Cardiac fibroblast (primary cell): Measurements from ENCODE around the gene WNT7B.
A peak's percentile ranks its signal among the peaks of the same experiment; 100 is the strongest.

Source experiments
- DNase-seq, 2 donors: peaks; one replicate each; pipeline versions ENCODE4 v3.0.0 to v3.0.0-alpha.2; 2010; ENCODE audit warnings: low read depth in 2 of 2
- H3K4me3 ChIP-seq, 2 donors: replicated peaks in 1 of 2; 1 replicate in 1 of 2; 2 replicates in 1 of 2; pipeline ENCODE4 v1.5.1; 2011; ENCODE audit warnings: low read depth in 2 of 2, low read length in 2 of 2, mild to moderate bottlenecking in 2 of 2, moderate library complexity in 1 of 2
- CTCF ChIP-seq: IDR thresholded peaks from one replicate; pipeline ENCODE4 v1.5.1; 2011; ENCODE audit warnings: low read depth, mild to moderate bottlenecking, low read length, inconsistent platforms

WNT7B gene

GRCh38 chr22:46003271-46004091 lies 26.5 kb upstream of the WNT7B start:
- DNase-seq = no peak
- TF ChIP-seq CTCF = no peak
- no peak overlapping the region for H3K4me3 ChIP-seq

- no peak overlapping the region for H3K4me3 ChIP-seq
- peak in 1 of 2 donors; percentile 61 for DNase-seq
- no peak for TF ChIP-seq CTCF
Measured at GRCh38 chr22:46002757-46003270, 25.9 kb upstream of the WNT7B start.

- H3K4me3 ChIP-seq = no peak overlapping the region
- TF ChIP-seq CTCF = no peak
- DNase-seq = no peak
Measured at GRCh38 chr22:46001426-46002106, 24.6 kb upstream of the WNT7B start.

- no peak overlapping the region for H3K4me3 ChIP-seq
- TF ChIP-seq CTCF = no peak
- no peak for DNase-seq
Measured at GRCh38 chr22:46001046-46001425, 24.1 kb upstream of the WNT7B start.

GRCh38 chr22:46000081-46001027 lies 23.4 kb upstream of the WNT7B start:
- DNase-seq = no peak
- no peak for TF ChIP-seq CTCF
- no peak overlapping the region for H3K4me3 ChIP-seq

GRCh38 chr22:45999379-45999971 lies 22.5 kb upstream of the WNT7B start:
- DNase-seq = no peak
- H3K4me3 ChIP-seq = no peak overlapping the region
- TF ChIP-seq CTCF = no peak
